Measurements from ENCODE around the gene BCAP29.

BCAP29 gene

DNA sequence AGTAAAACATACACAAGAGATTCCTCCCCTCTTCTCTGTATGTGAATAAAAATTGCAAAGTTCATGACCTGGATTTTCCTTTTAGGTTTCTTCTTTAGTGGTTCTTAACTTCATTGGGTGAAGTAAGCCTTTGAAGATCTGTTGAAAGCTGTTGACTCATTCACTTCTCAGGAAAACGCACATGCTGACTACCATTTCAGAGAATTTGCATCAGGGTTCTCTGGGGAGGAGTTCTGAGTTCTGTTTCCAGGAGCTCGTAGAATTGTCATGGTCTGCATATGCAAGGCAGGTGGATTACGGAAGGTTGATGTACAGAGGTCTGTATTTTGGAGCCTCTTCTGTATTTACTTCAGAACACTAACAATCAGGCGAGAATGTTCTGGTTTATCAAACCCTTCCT, 79.6 kb downstream of the BCAP29 start:
- peaks cover 11% of the 10 kb centered on the region for H3K36me3 Mint-ChIP-seq (ENCODE audit: low read depth)
- H3K27ac Mint-ChIP-seq = peak overlapping the region; percentile 86
- peaks cover 48% of the 10 kb centered on the region for H3K4me1 Mint-ChIP-seq (ENCODE audit: low read depth)
- no peaks in the 10 kb centered on the region for H3K27me3 Mint-ChIP-seq (ENCODE audit: low read depth)
- peak overlapping the region; percentile 94 for H3K4me3 Mint-ChIP-seq
- H3K9me3 Mint-ChIP-seq = no peaks in the 10 kb centered on the region

GRCh38 chr7:107660381-107661080, 80.5 kb downstream of the BCAP29 start, which contains the start of gene SLC26A4:
Gene SLC26A4, plus strand, starts transcription at chr7:107660828. Its CDS starts 814 bp downstream, at chr7:107661642.
- H3K27ac Mint-ChIP-seq = peak within 1 kb of the TSS; percentile 88
- H3K4me1 Mint-ChIP-seq (ENCODE audit: low read depth) = peaks cover 42% of the 10 kb centered on the region
- H3K36me3 Mint-ChIP-seq (ENCODE audit: low read depth) = peaks cover 8% of the 10 kb centered on the region
- H3K27me3 Mint-ChIP-seq (ENCODE audit: low read depth) = no peaks in the 10 kb centered on the region
- H3K4me3 Mint-ChIP-seq = peak within 1 kb of the TSS; percentile 94
- no peaks in the 10 kb centered on the region for H3K9me3 Mint-ChIP-seq

DNA sequence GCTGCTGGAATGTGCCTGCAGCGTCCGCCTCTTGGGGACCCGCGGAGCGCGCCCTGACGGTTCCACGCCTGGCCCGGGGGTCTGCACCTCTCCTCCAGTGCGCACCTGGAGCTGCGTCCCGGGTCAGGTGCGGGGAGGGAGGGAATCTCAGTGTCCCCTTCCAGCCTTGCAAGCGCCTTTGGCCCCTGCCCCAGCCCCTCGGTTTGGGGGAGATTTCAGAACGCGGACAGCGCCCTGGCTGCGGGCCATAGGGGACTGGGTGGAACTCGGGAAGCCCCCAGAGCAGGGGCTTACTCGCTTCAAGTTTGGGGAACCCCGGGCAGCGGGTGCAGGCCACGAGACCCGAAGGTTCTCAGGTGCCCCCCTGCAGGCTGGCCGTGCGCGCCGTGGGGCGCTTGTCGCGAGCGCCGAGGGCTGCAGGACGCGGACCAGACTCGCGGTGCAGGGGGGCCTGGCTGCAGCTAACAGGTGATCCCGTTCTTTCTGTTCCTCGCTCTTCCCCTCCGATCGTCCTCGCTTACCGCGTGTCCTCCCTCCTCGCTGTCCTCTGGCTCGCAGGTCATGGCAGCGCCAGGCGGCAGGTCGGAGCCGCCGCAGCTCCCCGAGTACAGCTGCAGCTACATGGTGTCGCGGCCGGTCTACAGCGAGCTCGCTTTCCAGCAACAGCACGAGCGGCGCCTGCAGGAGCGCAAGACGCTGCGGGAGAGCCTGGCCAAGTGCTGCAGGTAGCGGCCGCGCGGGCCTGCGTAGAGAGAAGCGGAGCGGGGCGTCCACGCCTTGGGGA, 81.2 kb downstream of the BCAP29 start:
- Mint-ChIP-seq H3K36me3 (ENCODE audit: low read depth) (peaks cover 8% of the 10 kb centered on the region), H3K4me3 (peak overlapping the region; percentile 94), H3K9me3 (no peaks in the 10 kb centered on the region), H3K27ac (peak overlapping the region; percentile 88), H3K4me1 (ENCODE audit: low read depth) (peaks cover 37% of the 10 kb centered on the region), H3K27me3 (ENCODE audit: low read depth) (no peaks in the 10 kb centered on the region)

DNA sequence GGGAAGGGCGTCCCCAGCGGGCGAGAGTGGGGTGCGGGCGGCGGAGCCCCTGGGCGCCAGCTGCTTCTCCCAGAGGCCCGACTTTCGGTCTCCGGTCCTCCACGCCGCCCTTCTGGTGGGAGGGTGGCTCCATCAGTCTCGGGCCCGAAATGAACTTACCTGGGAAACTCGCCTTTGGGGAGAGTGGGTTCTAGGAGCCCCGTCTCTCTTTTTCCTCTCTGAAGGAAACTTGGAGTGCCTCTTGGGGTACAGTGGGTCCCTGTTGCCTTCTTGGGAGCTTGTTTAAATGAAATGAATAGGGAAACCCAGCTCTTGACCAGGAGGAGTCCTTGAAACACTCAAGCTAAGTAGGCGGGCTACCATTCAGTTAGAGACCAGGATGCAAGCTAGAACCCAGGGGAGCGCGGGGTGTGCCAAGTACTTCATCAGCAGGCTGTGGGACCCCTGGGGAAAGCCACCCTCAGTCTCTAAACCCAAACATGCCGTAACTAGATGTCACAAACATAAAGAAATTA, 81.9 kb downstream of the BCAP29 start:
- H3K4me3 Mint-ChIP-seq = peak overlapping the region; percentile 94
- no peaks in the 10 kb centered on the region for H3K9me3 Mint-ChIP-seq
- H3K36me3 Mint-ChIP-seq (ENCODE audit: low read depth) = peaks cover 7% of the 10 kb centered on the region
- no peaks in the 10 kb centered on the region for H3K27me3 Mint-ChIP-seq (ENCODE audit: low read depth)
- peaks cover 35% of the 10 kb centered on the region for H3K4me1 Mint-ChIP-seq (ENCODE audit: low read depth)
- H3K27ac Mint-ChIP-seq = peak overlapping the region; percentile 88

GRCh38 chr7:107663196-107663595, 83.2 kb downstream of the BCAP29 start:
- Mint-ChIP-seq H3K4me1 (ENCODE audit: low read depth) (peaks cover 34% of the 10 kb centered on the region), H3K27ac (no peak overlapping the region), H3K36me3 (ENCODE audit: low read depth) (peaks cover 7% of the 10 kb centered on the region), H3K27me3 (ENCODE audit: low read depth) (no peaks in the 10 kb centered on the region), H3K4me3 (no peak overlapping the region), H3K9me3 (no peaks in the 10 kb centered on the region)

GRCh38 chr7:107666790-107667189, 86.7 kb downstream of the BCAP29 start:
- Mint-ChIP-seq H3K36me3 (ENCODE audit: low read depth) (peaks cover 13% of the 10 kb centered on the region), H3K4me3 (no peak overlapping the region), H3K9me3 (no peaks in the 10 kb centered on the region), H3K27ac (no peak overlapping the region), H3K27me3 (ENCODE audit: low read depth) (no peaks in the 10 kb centered on the region), H3K4me1 (ENCODE audit: low read depth) (peaks cover 14% of the 10 kb centered on the region)

- Mint-ChIP-seq H3K4me1 (ENCODE audit: low read depth) (peaks cover 9% of the 10 kb centered on the region), H3K27ac (no peak overlapping the region), H3K27me3 (ENCODE audit: low read depth) (no peaks in the 10 kb centered on the region), H3K4me3 (no peak overlapping the region), H3K36me3 (ENCODE audit: low read depth) (peaks cover 13% of the 10 kb centered on the region), H3K9me3 (no peaks in the 10 kb centered on the region)
Observed at GRCh38 chr7:107667341-107667740, 87.3 kb downstream of the BCAP29 start.

DNA sequence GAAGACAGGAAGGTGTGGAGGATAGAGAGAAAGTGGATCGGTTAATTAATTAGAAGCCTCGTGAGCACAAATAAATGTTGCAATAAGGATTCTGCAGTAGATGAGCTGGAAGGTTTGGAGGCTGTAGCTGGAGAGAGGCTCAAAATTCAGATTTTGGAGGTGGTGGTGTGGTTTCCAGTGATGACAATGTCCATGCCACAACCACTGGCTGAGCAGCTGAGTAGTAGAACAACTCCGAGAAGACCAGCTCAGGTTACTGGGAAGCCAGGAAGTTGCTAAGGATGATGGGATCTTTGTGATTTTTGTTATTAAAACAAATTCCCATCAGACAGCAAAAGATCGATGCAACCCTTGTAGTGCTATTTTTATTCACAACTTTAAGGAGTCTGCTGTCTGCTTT, 88.2 kb downstream of the BCAP29 start:
- no peak overlapping the region for H3K27ac Mint-ChIP-seq
- peaks cover 16% of the 10 kb centered on the region for H3K36me3 Mint-ChIP-seq (ENCODE audit: low read depth)
- H3K9me3 Mint-ChIP-seq = no peaks in the 10 kb centered on the region
- H3K27me3 Mint-ChIP-seq (ENCODE audit: low read depth) = no peaks in the 10 kb centered on the region
- H3K4me3 Mint-ChIP-seq = no peak overlapping the region
- peaks cover 8% of the 10 kb centered on the region for H3K4me1 Mint-ChIP-seq (ENCODE audit: low read depth)

Data from T-helper 1 cell treated with Interleukin-12 subunit alpha and Interleukin-12 subunit beta and Interleukin-4 antibody, amounts not matched to agents 30 μg/mL and 1 μg/mL, for 36 hours (primary cell).